Liver (tissue), 9 donors: ENCODE results near the gene UGCG. TPM values are rescaled to one million over a fixed set of nuclear protein-coding genes. Genes with fewer than 3 reads are reported as not detected.

Source experiments
- DNase-seq: peaks from one replicate; pipeline ENCODE4 v3.0.0-alpha.2; 2017; ENCODE audit warnings: low spot score
- H3K27ac ChIP-seq, 2 donors: one replicate each; pipeline ENCODE4 v1.7.0; 2013; ENCODE audit warnings: inconsistent platforms in 2 of 2, low read length in 2 of 2, control low read depth in 1 of 2, low read depth in 1 of 2, mild to moderate bottlenecking in 1 of 2
- H3K27me3 ChIP-seq, 4 donors: one replicate each; pipeline versions ENCODE4 v1.6.1 to v1.7.0; 2013; ENCODE audit warnings: low read length in 3 of 4, inconsistent platforms in 1 of 4, mild to moderate bottlenecking in 1 of 4, moderate library complexity in 1 of 4; ENCODE audit not compliant: control insufficient read depth in 4 of 4, insufficient read depth in 4 of 4
- H3K36me3 ChIP-seq, 4 donors: one replicate each; pipeline versions ENCODE4 v1.6.1 to v1.7.0; 2013; ENCODE audit warnings: low read length in 3 of 4, mild to moderate bottlenecking in 3 of 4, low read depth in 1 of 4, moderate library complexity in 1 of 4; ENCODE audit not compliant: control insufficient read depth in 4 of 4, insufficient read depth in 3 of 4
- H3K4me1 ChIP-seq, 4 donors: one replicate each; pipeline versions ENCODE4 v1.6.1 to v1.7.0; 2013; ENCODE audit warnings: low read length in 3 of 4, mild to moderate bottlenecking in 3 of 4, moderate library complexity in 1 of 4; ENCODE audit not compliant: control insufficient read depth in 4 of 4, insufficient read depth in 4 of 4
- H3K4me3 ChIP-seq, 3 donors: one replicate each; pipeline versions ENCODE4 v1.6.1 to v1.7.0; 2013; ENCODE audit warnings: low read length in 3 of 3, control low read depth in 1 of 3, low read depth in 1 of 3, mild to moderate bottlenecking in 1 of 3
- H3K9ac ChIP-seq, 2 donors: one replicate each; pipeline ENCODE4 v1.7.0; 2013; ENCODE audit warnings: low read length in 2 of 2, mild to moderate bottlenecking in 2 of 2, moderate library complexity in 2 of 2, control low read depth in 1 of 2, low read depth in 1 of 2
- H3K9me3 ChIP-seq, 4 donors: one replicate each; pipeline versions ENCODE4 v1.6.1 to v1.7.0; 2013; ENCODE audit warnings: low read length in 3 of 4; ENCODE audit not compliant: control insufficient read depth in 4 of 4
- ATF3 ChIP-seq: IDR thresholded peaks from 2 replicates; pipeline ENCODE4 v1.6.1; 2016; ENCODE audit warnings: antibody characterized with exemption
- CTCF ChIP-seq: fragments of 150-350 bp; IDR thresholded peaks from 2 replicates; pipeline ENCODE4 v1.5.1; 2017; ENCODE audit warnings: improper control_type of control experiment, low read depth, low read length; ENCODE audit not compliant: missing input control
- FOXA2 ChIP-seq: IDR thresholded peaks from 2 replicates; pipeline ENCODE4 v1.6.1; 2016; ENCODE audit warnings: antibody characterized with exemption
- HNF4G ChIP-seq: IDR thresholded peaks from 2 replicates; pipeline ENCODE4 v1.6.1; 2016; ENCODE audit warnings: antibody characterized with exemption
- JUND ChIP-seq, 2 donors: IDR thresholded peaks; 2 replicates each; pipeline ENCODE4 v1.6.1; 2016; ENCODE audit warnings: antibody characterized with exemption in 2 of 2
- MAX ChIP-seq: IDR thresholded peaks from 2 replicates; pipeline ENCODE4 v1.6.1; 2016; ENCODE audit warnings: antibody characterized with exemption
- NR2F2 ChIP-seq: IDR thresholded peaks from 2 replicates; pipeline ENCODE4 v1.6.1; 2016; ENCODE audit warnings: antibody characterized with exemption
- RAD21 ChIP-seq, 2 donors: IDR thresholded peaks; 2 replicates each; pipeline ENCODE4 v1.6.1; 2016; ENCODE audit warnings: antibody characterized with exemption in 2 of 2, mild to moderate bottlenecking in 2 of 2
- REST ChIP-seq: IDR thresholded peaks from 2 replicates; pipeline ENCODE4 v1.6.1; 2016; ENCODE audit warnings: antibody characterized with exemption, mild to moderate bottlenecking
- SP1 ChIP-seq: IDR thresholded peaks from 2 replicates; pipeline ENCODE4 v1.6.1; 2018; ENCODE audit warnings: antibody characterized with exemption, mild to moderate bottlenecking
- TAF1 ChIP-seq: conservative IDR thresholded peaks from 2 replicates; pipeline ENCODE4 v1.6.1; 2016; ENCODE audit warnings: antibody characterized with exemption, mild to moderate bottlenecking
- ZBTB33 ChIP-seq: IDR thresholded peaks from 2 replicates; pipeline ENCODE4 v1.6.1; 2016; ENCODE audit warnings: antibody characterized with exemption
- WGBS: extraction: QIAGEN DNeasy Blood & Tissue Kit; methylation state at CpG from one replicate; pipeline ENCODE4 v1.1.7; 2013; 5-methylcytosine and 5-hydroxymethylcytosine counted together
- polyA plus RNA-seq, 2 donors: library from polyadenylated mRNA; stranded (reverse) in 1 of 2; unstranded in 1 of 2; fragments of 200-250 nt in 1 of 2; fragments of >200 nt in 1 of 2; fragmentation: Nextera tagmentation in 1 of 2; extraction: Ambion mirVana in 1 of 2; gene quantifications; one replicate each; pipeline versions ENCODE4 v1.2.1 to v1.2.3, GENCODE V29; 2013 to 2015
- total RNA-seq, 2 donors: library from RNA; depleted of rRNA; stranded (reverse); fragments of >200 nt; gene quantifications; one replicate each; pipeline ENCODE4 v1.2.3, GENCODE V29; 2014
- donor health status: healthy.
- donor health status: healthy.
- donor health status: healthy.
- donor health status: healthy.
- donor health status: healthy.

The UGCG gene
- total and polyA plus RNA-seq, 4 donors: 5.2 to 44.2 (median 12.0) TPM

- Histone ChIP-seq H3K4me1 (peaks cover 13 to 30% (median 23%) of the 10 kb centered on the region in 4 donors), H3K9ac (no peak overlapping the region), H3K36me3 (peaks cover 0 to 8% (median 4%) of the 10 kb centered on the region in 4 donors), H3K27ac (no peak overlapping the region), H3K9me3 (no peaks in the 10 kb centered on the region), H3K4me3 (no peak overlapping the region), H3K27me3 (no peaks in the 10 kb centered on the region)
- no peak for DNase-seq
- no peak for TF ChIP-seq HNF4G
- TF ChIP-seq SP1: no peak
- no peak for TF ChIP-seq FOXA2
- TF ChIP-seq NR2F2: peak; percentile 38
- WGBS: 59% methylated on average over 4 of the region's 4 CpGs
These were observed 23.3 kb downstream of the UGCG start for GRCh38 chr9:111919875-111920274.

GRCh38 chr9:111920531-111920930 is 23.9 kb downstream of the UGCG start:
- H3K27ac ChIP-seq: no peak overlapping the region
- H3K9me3 ChIP-seq: no peaks in the 10 kb centered on the region
- 88% methylated on average over 7 of the region's 7 CpGs for WGBS
- TF ChIP-seq JUND (IDR thresholded peaks at IDR 0.05) (no peak), FOXA2 (no peak), ZBTB33 (no peak), MAX (no peak), RAD21 (IDR thresholded peaks at IDR 0.05) (no peak), HNF4G (no peak), REST (no peak), SP1 (no peak), CTCF (no peak), TAF1 (no peak), ATF3 (no peak), NR2F2 (no peak)
- peaks cover 13 to 24% (median 22%) of the 10 kb centered on the region in 4 donors for H3K4me1 ChIP-seq
- no peak for DNase-seq
- H3K27me3 ChIP-seq: no peaks in the 10 kb centered on the region
- no peak overlapping the region for H3K4me3 ChIP-seq
- H3K36me3 ChIP-seq: peaks cover 0 to 8% (median 4%) of the 10 kb centered on the region in 4 donors
- no peak overlapping the region for H3K9ac ChIP-seq
